Measurements from ENCODE around the gene TRIM27. TPM values are rescaled to one million over a fixed set of nuclear protein-coding genes. Genes with fewer than 3 reads are reported as not detected.

The TRIM27 gene
- polyA plus RNA-seq, 1 donor from 2014 or later = 79.7 TPM

- no peaks in the 10 kb centered on the region for H3K79me2 ChIP-seq (replicated peaks; ENCODE audit: insufficient read depth, low read length)
- H3K9me2 ChIP-seq (ENCODE audit: insufficient read depth, low read length) = no peaks in the 10 kb centered on the region
- H3K4me2 ChIP-seq (ENCODE audit: low read length) = peak overlapping the region; percentile 49
- H3K4me3 ChIP-seq (ENCODE audit: low read length) = peak overlapping the region; percentile 94
- no peak overlapping the region for H2AFZ ChIP-seq (ENCODE audit: low read depth, low read length)
- H4K20me1 ChIP-seq (ENCODE audit: insufficient read depth) = no peaks in the 10 kb centered on the region
- no peaks in the 10 kb centered on the region for H3K27me3 ChIP-seq (ENCODE audit: insufficient read depth, low read depth, low read length)
- no peak for TF ChIP-seq RAD21 (conservative IDR thresholded peaks at IDR 0.05)
- TF ChIP-seq EP300 (conservative IDR thresholded peaks at IDR 0.05; ENCODE audit: poor library complexity, severe bottlenecking) = no peak
- TF ChIP-seq EZH2 (IDR thresholded peaks at IDR 0.05; ENCODE audit: borderline replicate concordance, insufficient read depth, low read length, poor library complexity, severe bottlenecking) = no peak
- TF ChIP-seq TAF1 (IDR thresholded peaks at IDR 0.05; ENCODE audit: low read depth) = no peak
- no peak for TF ChIP-seq SMC3 (conservative IDR thresholded peaks at IDR 0.05; ENCODE audit: poor library complexity)
- TF ChIP-seq MXI1 (conservative IDR thresholded peaks at IDR 0.05; ENCODE audit: poor library complexity, severe bottlenecking) = no peak
- TF ChIP-seq, protein P1, sequence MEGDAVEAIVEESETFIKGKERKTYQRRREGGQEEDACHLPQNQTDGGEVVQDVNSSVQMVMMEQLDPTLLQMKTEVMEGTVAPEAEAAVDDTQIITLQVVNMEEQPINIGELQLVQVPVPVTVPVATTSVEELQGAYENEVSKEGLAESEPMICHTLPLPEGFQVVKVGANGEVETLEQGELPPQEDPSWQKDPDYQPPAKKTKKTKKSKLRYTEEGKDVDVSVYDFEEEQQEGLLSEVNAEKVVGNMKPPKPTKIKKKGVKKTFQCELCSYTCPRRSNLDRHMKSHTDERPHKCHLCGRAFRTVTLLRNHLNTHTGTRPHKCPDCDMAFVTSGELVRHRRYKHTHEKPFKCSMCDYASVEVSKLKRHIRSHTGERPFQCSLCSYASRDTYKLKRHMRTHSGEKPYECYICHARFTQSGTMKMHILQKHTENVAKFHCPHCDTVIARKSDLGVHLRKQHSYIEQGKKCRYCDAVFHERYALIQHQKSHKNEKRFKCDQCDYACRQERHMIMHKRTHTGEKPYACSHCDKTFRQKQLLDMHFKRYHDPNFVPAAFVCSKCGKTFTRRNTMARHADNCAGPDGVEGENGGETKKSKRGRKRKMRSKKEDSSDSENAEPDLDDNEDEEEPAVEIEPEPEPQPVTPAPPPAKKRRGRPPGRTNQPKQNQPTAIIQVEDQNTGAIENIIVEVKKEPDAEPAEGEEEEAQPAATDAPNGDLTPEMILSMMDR (IDR thresholded peaks at IDR 0.05; ENCODE audit: poor library complexity, severe bottlenecking) = no peak
- no peak for TF ChIP-seq POLR2AphosphoS5 (IDR thresholded peaks at IDR 0.05)
- no peak for TF ChIP-seq REST (IDR thresholded peaks at IDR 0.05; ENCODE audit: borderline replicate concordance)
- H3K9me3 ChIP-seq (ENCODE audit: low read length) = no peaks in the 10 kb centered on the region
- H3F3A ChIP-seq (ENCODE audit: insufficient read depth, low read length, poor library complexity, severe bottlenecking) = peaks cover 3% of the 10 kb centered on the region
- no peak overlapping the region for H3K27ac ChIP-seq (ENCODE audit: low read length)
- H3K36me3 ChIP-seq (ENCODE audit: insufficient read depth, low read length) = peaks cover 4% of the 10 kb centered on the region
- H3K9ac ChIP-seq (ENCODE audit: low read length) = peak overlapping the region; percentile 67
Measured at GRCh38 chr6:28897369-28897745, 26.4 kb downstream of the TRIM27 start.

GRCh38 chr6:28896505-28897368 lies 27.0 kb downstream of the TRIM27 start:
- Histone ChIP-seq H3K27me3 (ENCODE audit: insufficient read depth, low read depth, low read length) (no peaks in the 10 kb centered on the region), H3K9me2 (ENCODE audit: insufficient read depth, low read length) (no peaks in the 10 kb centered on the region), H3K4me3 (ENCODE audit: low read length) (peak overlapping the region; percentile 94), H3K36me3 (ENCODE audit: insufficient read depth, low read length) (peaks cover 4% of the 10 kb centered on the region), H3K27ac (ENCODE audit: low read length) (peak overlapping the region; percentile 83), H3K79me2 (replicated peaks; ENCODE audit: insufficient read depth, low read length) (no peaks in the 10 kb centered on the region), H4K20me1 (ENCODE audit: insufficient read depth) (no peaks in the 10 kb centered on the region), H3K4me2 (ENCODE audit: low read length) (peak overlapping the region; percentile 49), H2AFZ (ENCODE audit: low read depth, low read length) (peak overlapping the region; percentile 6), H3K9me3 (ENCODE audit: low read length) (no peaks in the 10 kb centered on the region), H3K9ac (ENCODE audit: low read length) (peak overlapping the region; percentile 67), H3F3A (ENCODE audit: insufficient read depth, low read length, poor library complexity, severe bottlenecking) (peaks cover 3% of the 10 kb centered on the region)
- TF ChIP-seq POLR2AphosphoS5 (IDR thresholded peaks at IDR 0.05) = no peak
- TF ChIP-seq EZH2 (IDR thresholded peaks at IDR 0.05; ENCODE audit: borderline replicate concordance, insufficient read depth, low read length, poor library complexity, severe bottlenecking) = no peak
- no peak for TF ChIP-seq REST (IDR thresholded peaks at IDR 0.05; ENCODE audit: borderline replicate concordance)
- TF ChIP-seq SMC3 (conservative IDR thresholded peaks at IDR 0.05; ENCODE audit: poor library complexity) = peak; percentile 17
- no peak for TF ChIP-seq EP300 (conservative IDR thresholded peaks at IDR 0.05; ENCODE audit: poor library complexity, severe bottlenecking)
- TF ChIP-seq MXI1 (conservative IDR thresholded peaks at IDR 0.05; ENCODE audit: poor library complexity, severe bottlenecking) = no peak
- peak; percentile 12 for TF ChIP-seq RAD21 (conservative IDR thresholded peaks at IDR 0.05)
- TF ChIP-seq, protein P1 (IDR thresholded peaks at IDR 0.05; ENCODE audit: poor library complexity, severe bottlenecking) = peak; percentile 34
- TF ChIP-seq TAF1 (IDR thresholded peaks at IDR 0.05; ENCODE audit: low read depth) = no peak
